ENCODE data around the gene TTC27. TPM values are rescaled to one million over a fixed set of nuclear protein-coding genes. Genes with fewer than 3 reads are reported as not detected.
"Not testable (repeated sequence)": the region's sequence is repeated elsewhere in the genome, so short reads cannot be mapped to it uniquely, and the experiment has no call there.

TTC27 gene
- total RNA-seq, 6 donors from 2014 or later = 9.4 to 24.0 (median 12.3) TPM

DNA sequence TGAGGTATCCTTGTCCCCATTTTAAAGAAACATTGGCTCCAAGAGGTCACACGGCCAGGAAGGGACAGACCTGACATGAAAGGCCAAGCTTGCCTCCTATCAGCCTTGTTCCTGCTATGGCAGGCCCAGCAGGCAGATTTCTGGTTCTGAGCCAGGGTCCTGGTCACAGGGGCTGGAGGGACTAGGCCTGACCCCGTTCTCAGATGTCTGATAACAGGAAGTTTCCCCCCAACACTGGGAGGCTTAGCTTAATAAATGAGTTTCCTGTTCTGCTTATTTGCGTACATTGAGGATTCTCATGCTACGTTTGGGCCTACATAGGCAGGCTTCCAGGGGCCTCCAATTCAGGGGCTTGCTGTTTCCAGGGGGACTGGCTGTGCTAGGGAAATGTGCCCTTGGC, 211.1 kb downstream of the TTC27 start:
- no peaks in the 10 kb centered on the region for H3K36me3 ChIP-seq
- H3K4me3 ChIP-seq = no peak overlapping the region
- DNase-seq = no peak
- ATAC-seq (ENCODE audit: low FRiP score in 2 of 2) = no peak
- TF ChIP-seq POLR2A (IDR thresholded peaks at IDR 0.05) (no peak), CTCF (IDR thresholded peaks at IDR 0.05) (no peak), EP300 (IDR thresholded peaks at IDR 0.05) (no peak), POLR2AphosphoS5 (IDR thresholded peaks at IDR 0.05) (no peak)
- H3K9me3 ChIP-seq = no peaks in the 10 kb centered on the region
- peaks cover 0 to 4% (median 0%) of the 10 kb centered on the region in 4 donors for H3K4me1 ChIP-seq
- 61 to 62% methylated on average over 4 of the region's 4 CpGs for WGBS, 2 donors
- no peaks in the 10 kb centered on the region for H3K27me3 ChIP-seq
- no peak overlapping the region for H3K27ac ChIP-seq

- ATAC-seq (ENCODE audit: low FRiP score in 2 of 2) (no peak), DNase-seq (no peak)
- Histone ChIP-seq H3K27me3 (no peaks in the 10 kb centered on the region), H3K4me1 (peaks cover 0 to 4% (median 0%) of the 10 kb centered on the region in 4 donors), H3K9me3 (no peaks in the 10 kb centered on the region), H3K27ac (no peak overlapping the region), H3K4me3 (no peak overlapping the region), H3K36me3 (no peaks in the 10 kb centered on the region)
- WGBS, 2 donors = 77 to 81% methylated on average over 11 of the region's 11 CpGs
- TF ChIP-seq EP300 (IDR thresholded peaks at IDR 0.05) (no peak), POLR2AphosphoS5 (IDR thresholded peaks at IDR 0.05) (no peak), CTCF (IDR thresholded peaks at IDR 0.05) (no peak), POLR2A (IDR thresholded peaks at IDR 0.05) (no peak)
These were observed 214.4 kb downstream of the TTC27 start for GRCh38 chr2:32841931-32842898.

DNA sequence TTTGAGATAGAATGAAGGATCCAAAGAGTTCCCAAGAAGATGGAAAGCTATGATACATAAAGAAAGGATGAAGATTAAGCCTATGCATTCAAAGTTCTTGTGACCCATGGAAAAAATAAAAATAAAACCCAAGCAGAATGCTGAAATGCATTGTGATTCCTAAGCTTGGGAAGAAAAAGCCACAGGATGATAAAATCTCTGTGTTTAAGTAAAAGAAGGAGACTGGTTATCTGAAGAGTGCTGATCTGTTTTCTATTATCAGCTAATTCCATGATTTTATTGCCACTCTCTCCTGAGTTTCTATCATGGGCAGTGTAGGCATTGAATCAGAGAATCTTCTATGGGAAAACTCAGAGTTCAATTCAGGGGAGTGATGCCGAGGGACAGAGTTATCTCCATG, 215.8 kb downstream of the TTC27 start:
- no peak for TF ChIP-seq POLR2A (IDR thresholded peaks at IDR 0.05)
- no peak for TF ChIP-seq CTCF (IDR thresholded peaks at IDR 0.05)
- TF ChIP-seq POLR2AphosphoS5 (IDR thresholded peaks at IDR 0.05) = no peak
- TF ChIP-seq EP300 (IDR thresholded peaks at IDR 0.05) = no peak
- no peak overlapping the region for H3K4me3 ChIP-seq
- ATAC-seq (ENCODE audit: low FRiP score in 2 of 2) (no peak), DNase-seq (no peak)
- no peaks in the 10 kb centered on the region for H3K9me3 ChIP-seq
- WGBS, 2 donors = 92 to 100% methylated on average over 1 of the region's 1 CpG
- H3K36me3 ChIP-seq = no peaks in the 10 kb centered on the region
- H3K27me3 ChIP-seq = no peaks in the 10 kb centered on the region
- H3K27ac ChIP-seq = no peak overlapping the region
- no peaks in the 10 kb centered on the region for H3K4me1 ChIP-seq

GRCh38 chr2:32844253-32844652, 216.4 kb downstream of the TTC27 start:
- DNase-seq (no peak), ATAC-seq (ENCODE audit: low FRiP score in 2 of 2) (no peak)
- WGBS, 2 donors = 88 to 94% methylated on average over 4 of the region's 4 CpGs
- Histone ChIP-seq H3K36me3 (no peaks in the 10 kb centered on the region), H3K27me3 (no peaks in the 10 kb centered on the region), H3K4me3 (no peak overlapping the region), H3K9me3 (no peaks in the 10 kb centered on the region), H3K27ac (no peak overlapping the region), H3K4me1 (no peaks in the 10 kb centered on the region)
- TF ChIP-seq POLR2AphosphoS5 (IDR thresholded peaks at IDR 0.05) = no peak
- TF ChIP-seq POLR2A (IDR thresholded peaks at IDR 0.05) = no peak
- TF ChIP-seq CTCF (IDR thresholded peaks at IDR 0.05) = no peak
- no peak for TF ChIP-seq EP300 (IDR thresholded peaks at IDR 0.05)

- H3K9me3 ChIP-seq; H3K4me3 ChIP-seq; H3K36me3 ChIP-seq; ATAC-seq (ENCODE audit: low FRiP score in 2 of 2); H3K4me1 ChIP-seq; DNase-seq; H3K27me3 ChIP-seq; H3K27ac ChIP-seq: not testable (repeated sequence)
- WGBS, 2 donors = 86 to 90% methylated on average over 4 of the region's 4 CpGs
These were observed 218.4 kb downstream of the TTC27 start for GRCh38 chr2:32846274-32846673.
